Left cardiac atrium (tissue), 4 donors: ENCODE data around the gene VAC14. TPM values are rescaled to one million over a fixed set of nuclear protein-coding genes. Genes with fewer than 3 reads are reported as not detected.

Experiments
- ATAC-seq, 2 donors: fragments of 200-7000 bp; cut with Tn5 transposase; one replicate each; pipeline ENCODE4 v1.9.1; 2020; ENCODE audit warnings: mild to moderate bottlenecking in 2 of 2, moderate library complexity in 2 of 2
- DNase-seq: peaks from one replicate; pipeline ENCODE4 v3.0.0-alpha.2; 2020
- intact Hi-C, 2 donors: fragments of 100-400 bp; cut with DNase I; formaldehyde crosslinking; loops; one replicate each; pipeline versions ENCODE4 v1.14.1 to v1.15.1; 2022 to 2023
- total RNA-seq, 2 donors: library from RNA; stranded (reverse); fragmentation: NEBNext Ultra II Directional; extraction: Animal tissue kit (Norgen Biotek cat#: 25700); gene quantifications; one replicate each; pipeline ENCODE4 v1.2.1, GENCODE V29; 2021
- donor health status: DM: no; HTN: yes; CAD: no.
- donor health status: DM: no; HTN: yes; CAD: no; lungs with severe emphysema.
- donor health status: DM: yes; HTN: yes; CAD: no.
- donor health status: Dilated cardiomyopathy.

Gene VAC14
- total RNA-seq, 2 donors from 2014 or later, result 19.4 to 20.2 TPM

GRCh38 chr16:70689970-70690891 lies 110.7 kb downstream of the VAC14 start:
- intact Hi-C loops, result loop anchor here in 1 of 2 donors (10.0 kb wide), 1 partner anchor 55 kb away; no protein-coding TSS in a partner anchor
- no peak for ATAC-seq
- no peak for DNase-seq

- intact Hi-C loops, result loop anchor here in 1 of 2 donors (10.0 kb wide), 1 partner anchor 55 kb away; no protein-coding TSS in a partner anchor
- no peak for DNase-seq
- no peak for ATAC-seq
These were observed 111.7 kb downstream of the VAC14 start for GRCh38 chr16:70689035-70689969.

- peak; percentile 1 to 33 for ATAC-seq
- intact Hi-C loops, result loop anchor here in 1 of 2 donors (10.0 kb wide), 1 partner anchor 57 kb away; no protein-coding TSS in a partner anchor
- no peak for DNase-seq
These were observed 112.7 kb downstream of the VAC14 start for GRCh38 chr16:70688246-70688742.

- ATAC-seq (no peak), DNase-seq (no peak)
- intact Hi-C loops, result loop anchor here in 1 of 2 donors (10.0 kb wide), 1 partner anchor 57 kb away; no protein-coding TSS in a partner anchor
These were observed 113.2 kb downstream of the VAC14 start for GRCh38 chr16:70687671-70688245.

- DNase-seq, result no peak
- intact Hi-C loops, result loop anchor here in 1 of 2 donors (10.0 kb wide), 1 partner anchor 58 kb away; no protein-coding TSS in a partner anchor
- no peak for ATAC-seq
These were observed 113.9 kb downstream of the VAC14 start for GRCh38 chr16:70687102-70687511.

- ATAC-seq (peak in 1 of 2 donors; percentile 0), DNase-seq (no peak)
These were observed 114.4 kb downstream of the VAC14 start for GRCh38 chr16:70686376-70687101.

GRCh38 chr16:70685938-70686375 lies 115.0 kb downstream of the VAC14 start, which contains the start of gene MTSS2:
Gene MTSS2, minus strand, starts transcription at chr16:70686053. Its CDS starts 262 bp downstream, at chr16:70685791.
- intact Hi-C loops, result loop anchor here (2.0 to 10.0 kb wide), 2 partner anchors 53 to 59 kb away; no protein-coding TSS in a partner anchor
- ATAC-seq, result peak; percentile 65 to 72
- DNase-seq, result peak; percentile 84

More at GRCh38 chr16:70686376-70687101, 114.4 kb downstream of the VAC14 start:
- intact Hi-C loops, result loop anchor here in 1 of 2 donors (10.0 kb wide), 1 partner anchor 58 kb away; no protein-coding TSS in a partner anchor

GRCh38 chr16:70685061-70685937 lies 115.7 kb downstream of the VAC14 start:
- DNase-seq (no peak), ATAC-seq (peak; percentile 1 to 3)
- intact Hi-C loops, result loop anchor here (2.0 to 10.0 kb wide), 2 partner anchors 54 to 60 kb away; no protein-coding TSS in a partner anchor

GRCh38 chr16:70684146-70685060 lies 116.6 kb downstream of the VAC14 start:
- ATAC-seq (no peak), DNase-seq (no peak)
- intact Hi-C loops, result loop anchor here (2.0 to 10.0 kb wide), 3 partner anchors 54 to 88 kb away; no protein-coding TSS in a partner anchor

GRCh38 chr16:70683146-70683944 lies 117.6 kb downstream of the VAC14 start:
- no peak for DNase-seq
- intact Hi-C loops, result loop anchor here in 1 of 2 donors (5.0 to 10.0 kb wide), 2 partner anchors 61 to 89 kb away; no protein-coding TSS in a partner anchor
- ATAC-seq, result no peak

- intact Hi-C loops, result loop anchor here in 1 of 2 donors (5.0 to 10.0 kb wide), 2 partner anchors 62 to 90 kb away; no protein-coding TSS in a partner anchor
- no peak for ATAC-seq
- no peak for DNase-seq
These were observed 118.5 kb downstream of the VAC14 start for GRCh38 chr16:70682239-70683145.

- DNase-seq (no peak), ATAC-seq (peak; percentile 5 to 21)
- intact Hi-C loops, result loop anchor here in 1 of 2 donors (5.0 to 10.0 kb wide), 2 partner anchors 63 to 91 kb away; no protein-coding TSS in a partner anchor
These were observed 119.3 kb downstream of the VAC14 start for GRCh38 chr16:70681382-70682238.
